ENCODE data around the gene FHAD1. TPM values are rescaled to one million over a fixed set of nuclear protein-coding genes. Genes with fewer than 3 reads are reported as not detected.

Gene FHAD1
- total and polyA plus RNA-seq, 2 of the 13 experiments (the other 11 are each of a cell fraction or from before 2014, with no cell fraction given): not detected

GRCh38 chr1:15355968-15356625 lies 109.1 kb downstream of the FHAD1 start (continued):
- peak; percentile 25; the same call in 1 of the 2 replicates for TF ChIP-seq THRA (CRISPR knock-in tag; IDR thresholded peaks at IDR 0.05; ENCODE audit: borderline replicate concordance)
- TF ChIP-seq JUND (CRISPR knock-in tag; IDR thresholded peaks at IDR 0.05): peak; percentile 32
- no peak for TF ChIP-seq RFX3 (CRISPR knock-in tag; IDR thresholded peaks at IDR 0.05)
- no peak for TF ChIP-seq MED13 (CRISPR knock-in tag; IDR thresholded peaks at IDR 0.05)
- TF ChIP-seq FOXA1 (IDR thresholded peaks at IDR 0.05): no peak
- peak; percentile 48; the same call in 1 of the 2 replicates for TF ChIP-seq FOXA1 (CRISPR knock-in tag; IDR thresholded peaks at IDR 0.05)
- TF ChIP-seq ZNF652 (CRISPR knock-in tag; IDR thresholded peaks at IDR 0.05; ENCODE audit: borderline replicate concordance, low read depth): peak; percentile 22; the same call in 1 of the 2 replicates
- TF ChIP-seq SAP130 (CRISPR knock-in tag; IDR thresholded peaks at IDR 0.05; ENCODE audit: low read depth): peak; percentile 84
- TF ChIP-seq JUN (CRISPR knock-in tag; IDR thresholded peaks at IDR 0.05): peak; percentile 84

GRCh38 chr1:15357612-15358207 lies 110.7 kb downstream of the FHAD1 start:
- WGBS (ENCODE audit: low lambda C conversion rate): 64% methylated on average over 8 of the region's 8 CpGs
- Histone ChIP-seq H3K9me3 (ENCODE audit: low read length) (no peaks in the 10 kb centered on the region), H3K4me1 (ENCODE audit: insufficient read depth, low read length) (peaks cover 74% of the 10 kb centered on the region), H3K4me3 (replicated peaks in 1 of 3; ENCODE audit: insufficient read depth in 1 of 3, low read depth in 2 of 3, low read length in 3 of 3) (no peak overlapping the region), H3K27me3 (ENCODE audit: control insufficient read depth in 1 of 2, insufficient read depth in 2 of 2, low read length in 2 of 2) (no peaks in the 10 kb centered on the region), H3K27ac (ENCODE audit: extremely low read length, insufficient read depth, low read length) (peak overlapping the region; percentile 18), H3K79me2 (ENCODE audit: insufficient read depth, low read length) (no peaks in the 10 kb centered on the region), H3K9ac (ENCODE audit: insufficient read depth, low read depth, low read length) (no peak overlapping the region), H2AFZ (ENCODE audit: low read length) (no peak overlapping the region), H3K36me3 (replicated peaks in 1 of 2; ENCODE audit: control insufficient read depth in 1 of 2, insufficient read depth in 2 of 2, low read length in 2 of 2) (no peaks in the 10 kb centered on the region), H3K4me2 (ENCODE audit: low read depth, low read length) (peak overlapping the region; percentile 10; the same call in 1 of the 2 replicates), H4K20me1 (ENCODE audit: insufficient read depth, low read length) (no peaks in the 10 kb centered on the region)
- ATAC-seq (no peak), FAIRE-seq (no peak), DNase-seq (ENCODE audit: low spot score) (no peak)
- ChIA-PET CTCF (ENCODE audit: low intra/inter-chr PET ratio, low total read pairs) (no interaction called here), POLR2A (no interaction called here)
- in situ Hi-C loops (cut with HindIII; ENCODE audit: extremely low pct_ligation_motif_present, low pct_unique_long_range_greater_than_20kb) (no loop called here), intact Hi-C loops (cut with micrococcal nuclease; ENCODE audit: unreplicated experiment) (no loop called here)
- BruUV-seq (replicated peaks): no TSS peak
- TF ChIP-seq RELA (CRISPR knock-in tag; IDR thresholded peaks at IDR 0.05) (no peak), NFIC (IDR thresholded peaks at IDR 0.05; ENCODE audit: low read length) (peak; percentile 27; the same call in 1 of the 2 replicates), PRMT3 (CRISPR knock-in tag; IDR thresholded peaks at IDR 0.05; ENCODE audit: borderline replicate concordance, low read depth) (no peak), PAXIP1 (CRISPR knock-in tag; conservative IDR thresholded peaks at IDR 0.05) (peak; percentile 69; the same call in 1 of the 2 replicates), HOXD1 (CRISPR knock-in tag; IDR thresholded peaks at IDR 0.05) (no peak), ZBTB33 (CRISPR knock-in tag; IDR thresholded peaks at IDR 0.05) (no peak), EED (CRISPR knock-in tag; IDR thresholded peaks at IDR 0.05) (no peak), RAD51 (IDR thresholded peaks at IDR 0.05; ENCODE audit: borderline replicate concordance) (no peak), ZFX (CRISPR knock-in tag; IDR thresholded peaks at IDR 0.05; ENCODE audit: low read depth) (no peak)

Data from HepG2 (cell line).